ENCODE results near the gene PLA2G7.
"Not testable (repeated sequence)": the region's sequence is repeated elsewhere in the genome, so short reads cannot be mapped to it uniquely, and the experiment has no call there.

Gene PLA2G7

DNA sequence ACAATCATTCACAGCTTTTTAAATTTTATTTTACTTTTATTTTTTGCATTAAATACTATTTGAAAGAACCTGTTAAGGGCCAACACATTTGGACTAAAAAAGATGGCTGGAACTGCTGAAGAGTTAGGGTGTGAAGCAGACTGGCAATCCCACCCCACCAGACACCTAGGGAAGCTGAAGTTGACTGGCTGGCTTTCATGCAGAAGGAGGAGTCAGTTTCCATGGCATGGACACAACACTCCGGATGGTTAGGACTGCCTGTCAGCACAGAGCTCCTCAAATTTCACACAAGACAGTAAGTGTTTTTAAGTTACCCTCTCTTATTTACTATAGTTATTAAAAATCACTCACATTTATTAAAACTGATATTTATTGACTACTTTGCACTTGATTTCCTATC, 11.5 kb upstream of the PLA2G7 start, which contains the start of gene ANKRD66:
ANKRD66 (plus strand) TSS at position 238 of the 400 bp plus-strand sequence. CDS start 5,016 bp downstream, outside the sequence.
- DNase-seq: no peak

DNA sequence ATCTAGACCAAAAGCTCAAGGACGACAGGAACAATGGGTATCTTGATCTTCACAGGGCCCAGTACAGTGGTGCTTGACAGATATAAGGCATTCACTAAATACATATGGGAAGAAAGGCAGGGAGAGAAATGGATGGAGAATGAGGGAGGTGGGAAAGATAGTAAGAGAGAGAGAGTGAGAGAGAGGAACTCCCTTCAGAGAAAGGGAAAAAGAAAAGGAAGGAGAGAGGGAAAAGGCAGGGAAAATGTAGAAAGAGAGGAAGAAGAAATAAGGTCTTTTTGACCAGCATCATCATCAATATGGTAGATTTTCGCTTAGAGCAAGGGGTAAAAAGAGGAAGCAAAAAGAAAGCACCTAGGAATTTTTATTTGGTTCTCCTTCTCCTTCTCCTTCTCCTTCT, 10.8 kb upstream of the PLA2G7 start:
- no peak for DNase-seq

- DNase-seq: not testable (repeated sequence)
These were observed 9.1 kb upstream of the PLA2G7 start for GRCh38 chr6:46744159-46744725.

GRCh38 chr6:46743425-46744158, 8.4 kb upstream of the PLA2G7 start:
- DNase-seq: no peak

DNA sequence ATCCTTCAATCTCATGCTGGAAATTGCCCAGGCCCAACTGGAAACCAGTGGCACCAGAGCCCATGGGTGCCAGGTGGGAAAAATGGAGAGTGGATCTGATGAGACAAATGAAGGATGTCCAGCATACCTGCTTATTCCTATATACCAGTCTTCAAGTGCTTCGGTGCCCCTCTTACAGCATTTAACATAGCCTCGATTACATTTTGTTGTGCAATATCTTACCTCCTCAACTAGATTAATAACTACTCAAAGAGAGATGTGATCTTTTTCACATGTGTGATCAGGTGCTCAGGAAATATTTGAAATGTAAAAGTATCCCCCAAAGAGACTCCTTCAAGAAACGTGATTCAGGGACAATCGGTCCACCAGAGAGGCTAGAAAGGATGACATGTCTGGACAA, 6.7 kb upstream of the PLA2G7 start:
- DNase-seq: no peak

DNA sequence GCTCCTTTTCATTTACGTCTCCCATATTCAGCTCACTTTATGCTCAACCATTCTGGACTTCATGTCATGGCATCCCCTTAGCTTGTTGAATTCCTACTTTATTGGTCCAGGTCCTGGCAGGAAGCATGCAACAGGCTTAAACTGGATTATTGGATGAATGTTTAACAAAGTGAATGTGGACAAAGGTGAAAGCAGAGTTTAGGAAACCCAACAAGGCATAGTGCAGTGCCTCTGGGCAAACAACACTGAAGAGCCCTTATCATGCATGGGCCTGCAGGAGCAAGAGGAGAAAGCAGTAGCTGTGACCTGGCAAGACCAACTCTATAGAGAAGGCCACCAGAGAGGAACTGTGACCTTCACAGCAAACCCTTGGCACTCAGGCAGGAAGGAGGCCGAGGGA, 6.3 kb upstream of the PLA2G7 start:
- no peak for DNase-seq

GRCh38 chr6:46736906-46737305, 1.7 kb upstream of the PLA2G7 start:
- DNase-seq: no peak

GRCh38 chr6:46735720-46736031, 501 bp upstream of the PLA2G7 start:
- no peak for DNase-seq

- no peak for DNase-seq
These were observed 1.8 kb downstream of the PLA2G7 start for GRCh38 chr6:46733341-46733801.

- DNase-seq: no peak
These were observed 4.2 kb downstream of the PLA2G7 start for GRCh38 chr6:46730921-46731461.

DNA sequence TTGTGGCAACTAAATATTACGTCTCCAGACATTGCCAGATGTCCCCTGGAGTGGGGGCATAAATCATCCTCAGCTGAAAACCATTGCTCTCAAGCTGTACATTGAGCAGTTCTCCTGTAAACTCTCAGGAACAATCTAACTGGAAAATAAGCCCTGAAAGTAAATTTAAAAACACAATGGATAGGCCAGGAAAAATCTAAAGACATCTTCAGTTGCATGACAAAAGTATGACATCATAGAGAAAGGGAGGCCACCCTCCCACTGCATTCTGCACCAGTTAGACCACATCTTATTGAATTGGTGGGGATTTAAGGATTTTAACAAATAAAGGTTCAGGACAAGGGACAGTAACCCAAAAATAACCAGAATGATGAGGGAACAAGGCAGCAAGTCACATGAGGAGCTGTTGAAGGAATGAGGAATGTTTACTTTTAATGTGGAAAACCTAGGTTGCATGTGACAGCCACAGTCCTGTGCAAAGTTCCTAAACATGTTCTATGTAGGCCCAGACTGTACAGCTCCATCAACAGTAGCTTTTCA, 5.3 kb downstream of the PLA2G7 start:
- no peak for DNase-seq

DNA sequence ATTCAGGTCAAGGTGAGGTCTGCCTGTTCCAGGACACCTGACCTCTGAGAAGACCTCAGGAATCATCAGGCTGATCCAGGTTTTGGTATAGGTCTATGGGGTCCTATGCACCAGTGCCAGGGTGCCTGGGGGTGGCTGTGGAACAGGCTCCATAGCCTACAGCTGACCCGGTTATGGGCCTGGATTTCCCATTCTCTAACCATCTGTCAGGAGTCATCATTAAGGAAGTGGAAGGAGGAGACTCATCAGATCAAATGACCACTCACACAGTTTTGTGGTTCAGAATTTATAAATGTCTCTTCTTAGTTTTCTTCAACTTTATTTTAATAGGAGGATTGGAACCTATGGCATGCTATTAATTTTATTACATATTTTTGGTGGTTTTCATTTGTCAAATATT, 14.8 kb downstream of the PLA2G7 start:
- no peak for DNase-seq

DNA sequence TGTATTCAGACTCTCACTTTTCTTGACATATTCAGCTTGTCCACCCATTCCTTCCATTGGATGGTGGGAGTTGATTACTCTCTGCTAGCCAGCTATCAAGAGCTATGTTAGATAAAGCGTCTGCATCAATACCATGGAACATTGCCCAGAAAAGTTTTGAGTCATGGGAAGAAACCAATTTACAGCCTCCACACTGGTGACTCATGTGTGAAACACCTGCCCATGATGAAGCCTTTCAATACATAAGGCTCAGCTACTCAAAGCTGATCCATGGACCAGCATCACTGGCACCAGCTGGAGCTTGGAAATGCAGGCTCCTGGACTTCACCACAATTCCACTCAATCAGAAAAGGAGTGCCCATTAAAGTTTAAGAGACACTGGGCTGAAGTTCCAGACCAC, 16.1 kb downstream of the PLA2G7 start:
- no peak for DNase-seq

DNA sequence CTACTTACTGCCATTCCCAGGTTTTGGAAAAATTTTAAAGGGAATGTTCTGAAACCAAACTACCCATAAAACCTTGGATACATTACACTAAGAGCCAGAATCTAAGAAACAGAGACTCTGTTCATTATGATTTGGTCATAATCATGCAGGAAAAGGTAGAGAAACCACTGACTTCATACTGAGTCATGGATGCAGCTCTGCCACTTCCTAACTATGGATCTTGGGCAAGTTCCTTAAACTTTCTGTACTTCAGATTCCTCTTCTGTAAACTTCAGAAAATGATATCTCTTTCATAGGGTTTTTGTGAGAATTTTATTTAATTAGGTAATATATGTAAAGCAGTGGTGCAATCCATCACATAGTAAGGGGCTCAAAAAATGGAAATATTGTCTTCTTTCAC, 20.0 kb downstream of the PLA2G7 start:
- DNase-seq: no peak

GRCh38 chr6:46711491-46711890, 23.7 kb downstream of the PLA2G7 start:
- no peak for DNase-seq

- DNase-seq: no peak
These were observed 28.7 kb downstream of the PLA2G7 start for GRCh38 chr6:46706464-46706863.

DNA sequence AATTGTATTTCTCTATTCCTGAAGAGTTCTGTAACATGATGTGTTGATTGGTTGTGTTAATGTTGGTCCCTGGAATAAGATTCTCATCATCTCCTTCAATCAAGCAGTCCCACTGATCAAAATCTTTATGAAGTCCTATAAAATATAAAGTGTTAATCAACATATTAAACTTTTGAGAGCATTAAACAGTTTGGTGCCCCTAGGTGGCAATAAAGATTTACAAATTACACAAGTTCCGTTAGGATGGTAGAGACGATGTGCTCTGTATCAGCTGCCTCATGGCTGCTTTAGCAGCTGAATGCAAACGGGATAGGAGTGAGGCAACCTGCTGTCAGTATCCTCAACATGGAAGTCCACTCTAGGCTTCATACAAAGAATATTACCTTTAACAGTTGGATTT, 30.6 kb downstream of the PLA2G7 start:
- DNase-seq: no peak

DNA sequence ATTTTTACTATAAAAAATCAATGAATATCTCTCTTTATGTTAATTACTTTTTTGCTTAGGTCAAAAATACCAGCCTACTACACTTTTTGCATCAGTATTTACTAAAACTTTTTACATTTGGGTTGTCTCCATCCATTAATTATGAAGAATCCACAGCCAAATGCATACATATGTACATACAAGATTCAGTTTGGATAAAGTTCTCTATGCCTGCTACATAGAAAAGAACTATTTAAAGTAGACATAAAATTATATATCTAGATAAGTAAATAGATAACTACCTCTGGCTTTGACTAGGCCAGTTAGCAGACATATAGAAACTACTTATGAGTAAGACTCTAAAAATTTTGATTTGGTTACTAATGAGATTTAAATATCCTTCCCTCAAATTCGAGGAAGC, 35.2 kb downstream of the PLA2G7 start:
- no peak for DNase-seq

DNA sequence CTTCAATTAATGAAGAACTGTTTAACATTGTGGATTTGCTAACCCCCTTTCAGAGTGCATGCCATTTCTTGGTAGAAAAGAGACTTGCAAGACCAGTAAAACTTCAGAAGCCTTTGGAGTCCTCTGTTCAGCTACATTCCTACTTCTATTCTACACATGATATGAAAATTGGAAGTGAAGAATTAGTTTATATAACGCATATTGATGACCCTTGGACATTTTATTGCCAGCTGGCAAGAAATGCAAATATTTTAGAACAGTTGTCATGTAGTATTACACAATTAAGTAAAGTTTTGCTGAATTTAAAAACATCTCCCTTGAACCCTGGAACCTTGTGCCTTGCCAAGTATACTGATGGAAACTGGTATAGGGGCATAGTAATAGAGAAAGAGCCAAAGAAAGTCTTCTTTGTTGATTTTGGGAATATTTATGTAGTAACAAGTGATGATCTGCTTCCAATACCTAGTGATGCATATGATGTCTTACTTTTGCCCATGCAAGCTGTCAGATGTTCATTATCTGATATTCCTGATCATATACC, 44.2 kb downstream of the PLA2G7 start:
- no peak for DNase-seq

DNA sequence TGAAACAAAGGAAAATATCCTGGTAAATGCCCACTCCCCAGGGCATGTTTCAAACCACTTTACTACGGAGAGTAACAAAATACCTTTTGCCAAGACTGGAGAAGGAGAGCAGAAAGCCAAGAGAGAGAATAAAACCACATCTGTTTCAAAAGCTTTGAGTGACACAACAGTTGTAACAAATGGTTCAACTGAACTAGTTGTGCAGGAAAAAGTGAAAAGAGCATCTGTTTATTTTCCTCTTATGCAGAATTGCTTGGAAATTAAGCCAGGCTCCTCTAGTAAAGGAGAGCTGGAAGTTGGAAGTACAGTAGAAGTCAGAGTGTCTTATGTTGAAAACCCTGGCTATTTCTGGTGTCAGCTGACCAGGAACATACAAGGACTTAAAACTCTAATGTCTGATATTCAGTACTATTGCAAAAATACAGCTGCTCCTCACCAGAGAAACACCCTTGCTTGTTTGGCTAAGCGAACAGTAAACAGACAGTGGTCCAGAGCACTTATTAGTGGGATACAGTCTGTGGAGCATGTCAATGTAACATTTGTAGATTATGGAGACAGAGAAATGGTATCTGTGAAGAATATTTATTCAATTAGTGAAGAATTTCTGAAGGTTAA, 44.9 kb downstream of the PLA2G7 start:
- no peak for DNase-seq

- no peak for DNase-seq
These were observed 45.5 kb downstream of the PLA2G7 start for GRCh38 chr6:46689657-46690056.

DNA sequence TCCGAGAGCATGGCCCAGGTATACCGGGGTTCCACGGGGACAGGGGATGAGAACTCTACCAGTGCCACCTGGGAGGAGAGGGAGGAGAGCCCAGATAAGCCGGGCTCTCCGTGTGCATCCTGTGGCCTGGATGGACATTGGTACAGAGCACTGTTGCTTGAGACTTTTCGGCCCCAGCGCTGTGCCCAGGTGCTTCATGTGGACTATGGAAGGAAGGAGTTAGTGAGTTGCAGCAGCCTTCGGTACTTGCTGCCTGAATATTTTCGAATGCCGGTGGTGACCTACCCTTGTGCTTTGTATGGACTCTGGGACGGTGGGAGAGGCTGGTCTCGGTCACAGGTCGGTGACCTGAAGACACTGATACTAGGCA, 46.2 kb downstream of the PLA2G7 start:
- no peak for DNase-seq

DNA sequence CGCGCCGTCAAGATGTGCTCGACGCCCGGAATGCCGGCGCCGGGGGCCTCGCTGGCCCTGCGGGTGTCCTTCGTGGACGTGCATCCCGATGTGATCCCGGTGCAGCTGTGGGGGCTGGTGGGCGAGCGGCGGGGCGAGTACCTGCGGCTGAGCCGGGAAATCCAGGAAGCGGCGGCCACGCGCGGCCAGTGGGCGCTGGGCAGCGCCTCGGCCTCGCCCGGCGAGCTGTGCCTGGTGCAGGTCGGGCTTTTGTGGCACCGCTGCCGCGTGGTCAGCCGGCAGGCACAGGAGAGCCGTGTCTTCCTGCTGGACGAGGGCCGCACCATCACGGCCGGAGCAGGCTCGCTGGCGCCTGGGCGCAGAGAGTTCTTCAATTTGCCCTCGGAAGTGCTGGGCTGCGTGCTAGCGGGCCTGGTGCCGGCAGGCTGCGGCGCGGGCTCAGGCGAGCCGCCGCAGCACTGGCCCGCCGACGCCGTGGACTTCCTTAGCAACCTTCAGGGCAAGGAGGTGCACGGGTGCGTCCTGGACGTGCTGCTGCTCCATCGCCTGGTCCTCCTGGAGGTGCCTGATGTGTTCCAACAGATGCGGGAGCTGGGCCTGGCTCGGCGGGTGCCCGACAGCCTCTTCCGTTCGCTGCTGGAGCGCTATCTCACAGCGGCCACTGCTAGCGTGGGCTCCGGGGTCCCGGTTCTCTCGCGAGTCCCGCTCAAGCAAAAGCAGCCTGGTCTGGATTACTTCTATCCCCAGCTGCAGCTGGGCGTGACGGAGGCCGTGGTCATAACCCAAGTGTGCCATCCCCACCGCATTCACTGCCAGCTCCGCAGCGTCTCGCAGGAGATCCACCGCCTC, 46.8 kb downstream of the PLA2G7 start:
- no peak for DNase-seq
